Measurements from ENCODE around the gene SULT1B1.
"Not testable (repeated sequence)": the region's sequence is repeated elsewhere in the genome, so short reads cannot be mapped to it uniquely, and the experiment has no call there.

SULT1B1 gene

GRCh38 chr4:69760455-69760854 lies at the start of gene SULT1B1:
Gene SULT1B1 (minus strand): TSS chr4:69760620. CDS start chr4:69755217, 5,403 bp downstream.
- peak; percentile 23 for DNase-seq

- no peak for DNase-seq
These were observed 40.2 kb upstream of the SULT1B1 start for GRCh38 chr4:69800599-69800998.

GRCh38 chr4:69799337-69799736 lies 38.9 kb upstream of the SULT1B1 start:
- DNase-seq = no peak

- DNase-seq = no peak
These were observed 33.3 kb upstream of the SULT1B1 start for GRCh38 chr4:69793732-69794131.

GRCh38 chr4:69787879-69788278 lies 27.5 kb upstream of the SULT1B1 start:
- DNase-seq = no peak

GRCh38 chr4:69786547-69786946 lies 26.1 kb upstream of the SULT1B1 start:
- DNase-seq = no peak

GRCh38 chr4:69785211-69785831 lies 24.9 kb upstream of the SULT1B1 start:
- DNase-seq = no peak

GRCh38 chr4:69782651-69783310 lies 22.4 kb upstream of the SULT1B1 start:
- DNase-seq = no peak

- DNase-seq = no peak
These were observed 21.3 kb upstream of the SULT1B1 start for GRCh38 chr4:69781458-69782418.

- DNase-seq = no peak
These were observed 19.7 kb upstream of the SULT1B1 start for GRCh38 chr4:69780141-69780540.

GRCh38 chr4:69776696-69777095 lies 16.3 kb upstream of the SULT1B1 start:
- DNase-seq = no peak

GRCh38 chr4:69775321-69775867 lies 15.0 kb upstream of the SULT1B1 start:
- DNase-seq = no peak

- DNase-seq = no peak
These were observed 13.1 kb upstream of the SULT1B1 start for GRCh38 chr4:69773484-69773883.

GRCh38 chr4:69768554-69768953 lies 8.1 kb upstream of the SULT1B1 start:
- DNase-seq = not testable (repeated sequence)

GRCh38 chr4:69765751-69766150 lies 5.3 kb upstream of the SULT1B1 start:
- DNase-seq = no peak

GRCh38 chr4:69764311-69764710 lies 3.9 kb upstream of the SULT1B1 start:
- no peak for DNase-seq

GRCh38 chr4:69763233-69763632 lies 2.8 kb upstream of the SULT1B1 start:
- no peak for DNase-seq

- DNase-seq = no peak
These were observed 1.2 kb downstream of the SULT1B1 start for GRCh38 chr4:69759189-69759604.

GRCh38 chr4:69757464-69757863 lies 3.0 kb downstream of the SULT1B1 start:
- no peak for DNase-seq

GRCh38 chr4:69754926-69755580 lies 5.4 kb downstream of the SULT1B1 start:
- no peak for DNase-seq

- no peak for DNase-seq
These were observed 6.7 kb downstream of the SULT1B1 start for GRCh38 chr4:69753686-69754085.

GRCh38 chr4:69750346-69750745 lies 10.1 kb downstream of the SULT1B1 start:
- no peak for DNase-seq

- DNase-seq = no peak
These were observed 10.6 kb downstream of the SULT1B1 start for GRCh38 chr4:69749771-69750170.

Data from activated naive CD4-positive, alpha-beta T cell treated with anti-CD3 and anti-CD28 coated beads, Interleukin-2, amount 50 U/mL, for 16 hours (primary cell).